ENCODE results near the gene GNAQ. TPM values are rescaled to one million over a fixed set of nuclear protein-coding genes. Genes with fewer than 3 reads are reported as not detected.
"Not testable (repeated sequence)": the region's sequence is repeated elsewhere in the genome, so short reads cannot be mapped to it uniquely, and the experiment has no call there.

GNAQ gene
- total and polyA plus RNA-seq, 2 donors from 2014 or later, result 16.2 to 83.4 TPM

DNA sequence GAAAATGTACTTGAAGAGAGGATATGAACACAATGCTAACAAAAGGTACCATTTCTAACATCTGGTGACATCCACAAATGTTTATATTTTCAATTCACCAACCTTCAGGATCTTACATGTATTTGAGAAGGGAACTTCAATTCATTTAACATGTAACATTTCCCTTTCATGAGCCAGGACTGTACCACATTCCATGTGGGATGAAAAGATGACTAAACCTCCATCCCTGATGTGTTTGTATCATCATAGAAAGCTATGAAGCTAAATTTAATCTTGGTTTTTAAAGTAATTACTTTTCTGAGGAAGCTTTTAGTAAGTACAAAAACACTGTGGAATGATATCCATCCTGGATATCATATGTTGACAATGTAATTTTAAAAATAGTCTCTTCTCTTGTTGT lies 305.3 kb downstream of the GNAQ start:
- Histone ChIP-seq H3K4me3 (ENCODE audit: low read length in 3 of 3) (no peak overlapping the region), H3K27ac (ENCODE audit: low read depth in 2 of 2, low read length in 2 of 2) (no peak overlapping the region), H3K4me1 (ENCODE audit: control insufficient read depth in 2 of 3, insufficient read depth in 2 of 3, low read depth in 1 of 3, low read length in 3 of 3) (no peaks in the 10 kb centered on the region), H3K9ac (ENCODE audit: low read length in 3 of 3) (no peak overlapping the region), H3K27me3 (ENCODE audit: control insufficient read depth, insufficient read depth, low read length) (no peaks in the 10 kb centered on the region), H3K9me3 (ENCODE audit: control insufficient read depth in 2 of 3, insufficient read depth in 1 of 3, low read length in 3 of 3) (no peaks in the 10 kb centered on the region), H3K36me3 (ENCODE audit: control insufficient read depth in 2 of 3, insufficient read depth in 3 of 3, low read length in 3 of 3) (peaks cover 4 to 16% (median 14%) of the 10 kb centered on the region in 3 donors)
- intact Hi-C loops (cut with DNase I), result loop anchor here (10.0 kb wide), 1 partner anchor 71 kb away; no protein-coding TSS in a partner anchor
- FAIRE-seq, result no peak
- TF ChIP-seq, protein P1, sequence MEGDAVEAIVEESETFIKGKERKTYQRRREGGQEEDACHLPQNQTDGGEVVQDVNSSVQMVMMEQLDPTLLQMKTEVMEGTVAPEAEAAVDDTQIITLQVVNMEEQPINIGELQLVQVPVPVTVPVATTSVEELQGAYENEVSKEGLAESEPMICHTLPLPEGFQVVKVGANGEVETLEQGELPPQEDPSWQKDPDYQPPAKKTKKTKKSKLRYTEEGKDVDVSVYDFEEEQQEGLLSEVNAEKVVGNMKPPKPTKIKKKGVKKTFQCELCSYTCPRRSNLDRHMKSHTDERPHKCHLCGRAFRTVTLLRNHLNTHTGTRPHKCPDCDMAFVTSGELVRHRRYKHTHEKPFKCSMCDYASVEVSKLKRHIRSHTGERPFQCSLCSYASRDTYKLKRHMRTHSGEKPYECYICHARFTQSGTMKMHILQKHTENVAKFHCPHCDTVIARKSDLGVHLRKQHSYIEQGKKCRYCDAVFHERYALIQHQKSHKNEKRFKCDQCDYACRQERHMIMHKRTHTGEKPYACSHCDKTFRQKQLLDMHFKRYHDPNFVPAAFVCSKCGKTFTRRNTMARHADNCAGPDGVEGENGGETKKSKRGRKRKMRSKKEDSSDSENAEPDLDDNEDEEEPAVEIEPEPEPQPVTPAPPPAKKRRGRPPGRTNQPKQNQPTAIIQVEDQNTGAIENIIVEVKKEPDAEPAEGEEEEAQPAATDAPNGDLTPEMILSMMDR (IDR thresholded peaks at IDR 0.05; ENCODE audit: borderline replicate concordance, extremely low read depth, insufficient read depth), result no peak
- DNase-seq, result no peak

DNA sequence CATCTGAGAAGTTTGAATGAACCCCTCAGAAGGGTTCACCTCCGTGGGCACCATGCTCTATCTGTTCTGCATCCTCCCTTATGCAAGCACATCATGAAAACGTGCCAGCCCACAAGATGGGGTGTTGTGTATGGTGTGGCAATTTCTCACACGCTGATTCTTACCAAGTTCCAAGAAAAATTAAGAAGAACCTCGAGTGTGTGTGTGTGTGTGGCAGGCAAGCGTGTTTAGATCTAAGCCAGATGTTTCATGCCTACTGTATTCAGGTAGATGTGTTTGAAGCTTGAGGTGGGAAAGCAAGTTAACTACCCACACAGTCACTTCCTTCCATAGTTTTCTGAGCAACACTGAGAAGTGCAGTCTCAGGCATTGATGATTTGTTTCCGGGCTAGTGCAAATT lies 305.8 kb downstream of the GNAQ start:
- no peaks in the 10 kb centered on the region for H3K27me3 ChIP-seq (ENCODE audit: control insufficient read depth, insufficient read depth, low read length)
- H3K9me3 ChIP-seq (ENCODE audit: control insufficient read depth in 2 of 3, insufficient read depth in 1 of 3, low read length in 3 of 3), result no peaks in the 10 kb centered on the region
- FAIRE-seq, result no peak
- peaks cover 4 to 16% (median 14%) of the 10 kb centered on the region in 3 donors for H3K36me3 ChIP-seq (ENCODE audit: control insufficient read depth in 2 of 3, insufficient read depth in 3 of 3, low read length in 3 of 3)
- no peak overlapping the region for H3K4me3 ChIP-seq (ENCODE audit: low read length in 3 of 3)
- H3K9ac ChIP-seq (ENCODE audit: low read length in 3 of 3), result no peak overlapping the region
- H3K27ac ChIP-seq (ENCODE audit: low read depth in 2 of 2, low read length in 2 of 2), result no peak overlapping the region
- TF ChIP-seq, protein P1 (IDR thresholded peaks at IDR 0.05; ENCODE audit: borderline replicate concordance, extremely low read depth, insufficient read depth), result no peak
- H3K4me1 ChIP-seq (ENCODE audit: control insufficient read depth in 2 of 3, insufficient read depth in 2 of 3, low read depth in 1 of 3, low read length in 3 of 3), result no peaks in the 10 kb centered on the region
- intact Hi-C loops (cut with DNase I), result loop anchor here (10.0 kb wide), 1 partner anchor 71 kb away; no protein-coding TSS in a partner anchor
- DNase-seq, result no peak

DNA sequence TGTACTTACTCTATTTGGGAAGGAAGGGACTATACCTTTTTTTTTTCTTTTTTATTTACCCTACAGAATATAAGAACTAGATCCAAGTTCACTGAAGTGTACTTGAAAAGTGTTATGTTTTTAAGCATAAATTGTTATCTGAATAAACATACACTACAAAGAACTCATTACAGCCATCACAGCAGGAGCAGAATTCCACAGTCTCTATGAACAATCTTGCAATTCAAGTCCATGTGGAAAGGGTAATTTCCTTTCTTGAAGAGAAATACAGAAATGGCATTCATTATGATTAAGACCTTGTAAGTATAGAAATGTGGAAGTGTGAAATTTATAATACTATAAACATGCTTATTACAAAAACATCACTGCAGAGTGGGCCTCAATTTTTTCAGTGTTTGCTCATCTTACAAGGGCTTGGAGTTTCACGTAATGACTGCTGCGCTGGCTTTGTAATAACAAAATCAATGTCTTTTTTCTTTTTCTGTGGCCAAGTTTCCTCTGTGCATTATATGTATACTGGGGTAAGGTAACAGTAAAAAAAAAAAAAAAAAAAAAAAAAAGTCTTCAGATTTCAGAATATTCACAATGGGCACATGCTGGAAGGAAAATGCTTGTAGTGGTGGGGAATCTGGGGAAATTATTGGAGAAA lies 306.4 kb downstream of the GNAQ start:
- H3K27me3 ChIP-seq (ENCODE audit: control insufficient read depth, insufficient read depth, low read length), result no peaks in the 10 kb centered on the region
- no peaks in the 10 kb centered on the region for H3K4me1 ChIP-seq (ENCODE audit: control insufficient read depth in 2 of 3, insufficient read depth in 2 of 3, low read depth in 1 of 3, low read length in 3 of 3)
- FAIRE-seq, result no peak
- no peak overlapping the region for H3K27ac ChIP-seq (ENCODE audit: low read depth in 2 of 2, low read length in 2 of 2)
- no peak for DNase-seq
- H3K9me3 ChIP-seq (ENCODE audit: control insufficient read depth in 2 of 3, insufficient read depth in 1 of 3, low read length in 3 of 3), result no peaks in the 10 kb centered on the region
- H3K36me3 ChIP-seq (ENCODE audit: control insufficient read depth in 2 of 3, insufficient read depth in 3 of 3, low read length in 3 of 3), result peaks cover 4 to 16% (median 14%) of the 10 kb centered on the region in 3 donors
- no peak overlapping the region for H3K9ac ChIP-seq (ENCODE audit: low read length in 3 of 3)
- intact Hi-C loops (cut with DNase I), result loop anchor here (10.0 kb wide), 1 partner anchor 70 kb away; no protein-coding TSS in a partner anchor
- TF ChIP-seq, protein P1 (IDR thresholded peaks at IDR 0.05; ENCODE audit: borderline replicate concordance, extremely low read depth, insufficient read depth), result no peak
- H3K4me3 ChIP-seq (ENCODE audit: low read length in 3 of 3), result no peak overlapping the region

DNA sequence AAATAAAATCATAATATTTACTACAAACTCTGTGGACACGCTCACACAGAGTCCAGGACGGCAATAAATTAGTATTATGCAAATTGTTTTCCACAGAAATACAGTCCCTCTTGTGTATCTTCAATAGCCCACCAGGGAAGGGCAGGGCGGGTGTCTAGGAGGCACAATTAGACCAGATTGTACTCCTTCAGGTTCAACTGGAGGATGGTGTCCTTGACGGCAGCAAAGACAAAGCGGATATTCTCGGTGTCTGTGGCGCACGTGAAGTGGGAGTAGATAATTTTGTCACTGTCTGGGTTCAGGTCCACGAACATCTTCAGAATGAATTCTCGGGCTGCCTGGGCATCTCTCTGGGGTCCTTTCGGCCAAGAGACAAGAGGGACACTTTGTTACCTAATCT lies 310.5 kb downstream of the GNAQ start:
- H3K4me3 ChIP-seq (ENCODE audit: low read length in 3 of 3); H3K27ac ChIP-seq (ENCODE audit: low read depth in 2 of 2, low read length in 2 of 2); H3K9ac ChIP-seq (ENCODE audit: low read length in 3 of 3); FAIRE-seq; H3K27me3 ChIP-seq (ENCODE audit: control insufficient read depth, insufficient read depth, low read length); H3K9me3 ChIP-seq (ENCODE audit: control insufficient read depth in 2 of 3, insufficient read depth in 1 of 3, low read length in 3 of 3); H3K36me3 ChIP-seq (ENCODE audit: control insufficient read depth in 2 of 3, insufficient read depth in 3 of 3, low read length in 3 of 3); H3K4me1 ChIP-seq (ENCODE audit: control insufficient read depth in 2 of 3, insufficient read depth in 2 of 3, low read depth in 1 of 3, low read length in 3 of 3); DNase-seq: not testable (repeated sequence)
- intact Hi-C loops (cut with DNase I), result loop anchor here (10.0 kb wide), 1 partner anchor 66 kb away; no protein-coding TSS in a partner anchor
